K562 (cell line): ENCODE measurements around the gene U2AF1L4. TPM values are rescaled to one million over a fixed set of nuclear protein-coding genes. Genes with fewer than 3 reads are reported as not detected.
"Not testable (repeated sequence)": the region's sequence is repeated elsewhere in the genome, so short reads cannot be mapped to it uniquely, and the experiment has no call there.

Experiments
- ATAC-seq: fragments of 200-7000 bp; cut with Tn5 transposase; 3 replicates; pipeline ENCODE4 v1.9.1; 2020; ENCODE audit warnings: moderate library complexity
- BruUV-seq: library from RNA; stranded (reverse); fragments of 400-500 nt; replicated peaks from 2 replicates; lab custom pipeline; 2021; lab: Mats Ljungman, UMichigan
- CTCF ChIA-PET: fragments of 300-600 bp; formaldehyde crosslinking; extraction: SDS; loops from one replicate; lab custom pipeline; 2021; ENCODE audit warnings: low intra/inter-chr PET ratio; lab: Yijun Ruan, JAX
- POLR2A ChIA-PET: fragments of 300-600, 350-650 bp; sonication (Branson Sonifier 250); formaldehyde crosslinking; extraction: SDS; loops from one replicate; lab custom pipeline; 2021; ENCODE audit warnings: antibody characterized with exemption, inconsistent platforms; lab: Yijun Ruan, JAX
- DNase-seq, 4 experiments: peaks; one replicate each; pipeline versions ENCODE4 v3.0.0 to v3.0.0-alpha.2; 2011 to 2018; ENCODE audit warnings: low spot score in 3 of 4, mixed read lengths in 3 of 4; ENCODE audit errors: extremely low read depth in 1 of 4
- FAIRE-seq: peaks from 2 replicates; lab custom pipeline; 2011; peaks lifted over from hg19 to GRCh38; lab: Jason Lieb, UNC
- H2AFZ ChIP-seq: 2 replicates; pipeline ENCODE4 v1.6.0; 2011; ENCODE audit warnings: low read depth, low read length, control low read depth, inconsistent platforms
- H3K27ac ChIP-seq: fragments of 200-600 bp; 3 replicates; pipeline ENCODE4 v1.8.0; 2011; ENCODE audit warnings: low read depth, mild to moderate bottlenecking, control low read depth, inconsistent platforms, low read length, moderate library complexity, mixed read lengths; ENCODE audit errors: extremely low read depth
- H3K27me3 ChIP-seq, 2 experiments: fragments of 300-600 bp in 1 of 2; 2 replicates in 1 of 2; 3 replicates in 1 of 2; pipeline versions ENCODE4 v1.6.0 to v1.8.0; 2011; ENCODE audit warnings: inconsistent platforms in 2 of 2, low read length in 2 of 2, mild to moderate bottlenecking in 1 of 2, mixed read lengths in 1 of 2, moderate library complexity in 1 of 2; ENCODE audit not compliant: control insufficient read depth in 2 of 2, insufficient read depth in 2 of 2
- H3K36me3 ChIP-seq: fragments of 300-600 bp; 3 replicates; pipeline ENCODE4 v1.8.0; 2011; ENCODE audit warnings: mild to moderate bottlenecking, low read length, inconsistent platforms; ENCODE audit not compliant: control insufficient read depth, insufficient read depth
- H3K4me1 ChIP-seq, 2 experiments: fragments of 200-600 bp in 1 of 2; replicated peaks in 1 of 2; 2 replicates in 1 of 2; 3 replicates in 1 of 2; pipeline versions ENCODE4 v1.5.1 to v1.8.0; 2011; ENCODE audit warnings: inconsistent platforms in 2 of 2, low read length in 2 of 2, mild to moderate bottlenecking in 1 of 2, mixed read lengths in 1 of 2, moderate library complexity in 1 of 2; ENCODE audit not compliant: control insufficient read depth in 2 of 2, insufficient read depth in 2 of 2
- H3K4me2 ChIP-seq: 2 replicates; pipeline ENCODE4 v1.6.1; 2011; ENCODE audit warnings: low read length, control low read depth, inconsistent platforms, mixed read lengths; ENCODE audit not compliant: insufficient read depth
- H3K4me3 ChIP-seq: fragments of 200-600 bp; sonication (generic), shearing (Covaris generic); 2 replicates; pipeline ENCODE4 v1.5.1; 2016; ENCODE audit warnings: control low read depth, inconsistent platforms
- H3K79me2 ChIP-seq: fragments of 200-600 bp; 3 replicates; pipeline ENCODE4 v1.8.0; 2011; ENCODE audit warnings: low read length, inconsistent platforms; ENCODE audit not compliant: control insufficient read depth, insufficient read depth
- H3K9ac ChIP-seq, 2 experiments: 2 replicates each; pipeline versions ENCODE4 v1.6.0 to v1.6.1; 2011; ENCODE audit warnings: low read depth in 2 of 2, low read length in 2 of 2, control low read depth in 1 of 2, inconsistent platforms in 1 of 2, mild to moderate bottlenecking in 1 of 2, mixed read lengths in 1 of 2; ENCODE audit not compliant: insufficient read depth in 1 of 2
- H3K9me1 ChIP-seq: one replicate; pipeline ENCODE4 v1.6.0; 2011; ENCODE audit warnings: inconsistent platforms, mild to moderate bottlenecking, low read length, moderate library complexity; ENCODE audit not compliant: control insufficient read depth, insufficient read depth
- H3K9me3 ChIP-seq: replicated peaks from 2 replicates; pipeline ENCODE4 v1.5.1; 2011; ENCODE audit warnings: low read depth, low read length, inconsistent platforms; ENCODE audit not compliant: control insufficient read depth, insufficient read depth
- H4K20me1 ChIP-seq: replicated peaks from 2 replicates; pipeline ENCODE4 v1.6.1; 2011; ENCODE audit warnings: low read length, inconsistent platforms, mixed read lengths; ENCODE audit not compliant: control insufficient read depth, insufficient read depth
- WGBS: fragments of 100-300 bp; shearing (Covaris generic); methylation state at CpG from one replicate; pipeline ENCODE4 v1.1.6; 2016; ENCODE audit warnings: low coverage, mixed read lengths; ENCODE audit not compliant: insufficient coverage; ENCODE audit errors: missing lambda C conversion rate; 5-methylcytosine and 5-hydroxymethylcytosine counted together
- in situ Hi-C: fragments of 300-500 bp; cut with MboI; formaldehyde crosslinking; loops from 4 replicates; pipeline ENCODE4 v1.15.0; 2018; ENCODE audit warnings: inconsistent platforms, mixed read lengths
- intact Hi-C: fragments of 100-400 bp; cut with micrococcal nuclease; formaldehyde crosslinking; loops from 2 replicates; pipeline ENCODE4 v1.14.2; 2022
- polyA plus RNA-seq, 8 experiments: library from polyadenylated mRNA; depleted of rRNA in 4 of 8; stranded (reverse) in 5 of 8; unstranded in 3 of 8; fragments of >200 nt; fragmentation: Nextera tagmentation in 2 of 8; fragmentation: Illumina TruSeq in 1 of 8; extraction: Ambion mirVana in 2 of 8; extraction: Trizol in 1 of 8; gene quantifications; 2 replicates each; pipeline versions ENCODE4 v1.2.1 to v1.2.3, GENCODE V29; 2011 to 2014; ENCODE audit warnings: inconsistent platforms in 1 of 8, missing spikeins in 1 of 8
- total RNA-seq, 7 experiments: library from RNA; depleted of rRNA in 6 of 7; stranded (reverse); fragments of >200 nt in 6 of 7; fragmentation: Illumina TruSeq in 2 of 7; extraction: Trizol in 2 of 7; gene quantifications; 2 replicates each; pipeline versions ENCODE4 v1.2.1 to v1.2.3, GENCODE V29; 2011 to 2021; ENCODE audit warnings: low replicate concordance in 1 of 7
- TF ChIP-seq, protein P1 (sequence below): fragments of 200-600 bp; sonication (generic); IDR thresholded peaks from one replicate; pipeline ENCODE4 v1.6.1; 2012; ENCODE audit warnings: mild to moderate bottlenecking, low read depth, low read length, inconsistent platforms
- TF ChIP-seq, protein P2 (sequence below): sonication (generic); formaldehyde crosslinking; IDR thresholded peaks from 2 replicates; pipeline ENCODE4 v1.8.0; 2022; ENCODE audit warnings: mild to moderate bottlenecking, missing genetic modification reagents

The U2AF1L4 gene
- total and polyA plus RNA-seq, 9 of the 15 experiments (the other 6 are each of a cell fraction or from before 2014, with no cell fraction given), result 8.4 to 19.5 (median 12.6) TPM

DNA sequence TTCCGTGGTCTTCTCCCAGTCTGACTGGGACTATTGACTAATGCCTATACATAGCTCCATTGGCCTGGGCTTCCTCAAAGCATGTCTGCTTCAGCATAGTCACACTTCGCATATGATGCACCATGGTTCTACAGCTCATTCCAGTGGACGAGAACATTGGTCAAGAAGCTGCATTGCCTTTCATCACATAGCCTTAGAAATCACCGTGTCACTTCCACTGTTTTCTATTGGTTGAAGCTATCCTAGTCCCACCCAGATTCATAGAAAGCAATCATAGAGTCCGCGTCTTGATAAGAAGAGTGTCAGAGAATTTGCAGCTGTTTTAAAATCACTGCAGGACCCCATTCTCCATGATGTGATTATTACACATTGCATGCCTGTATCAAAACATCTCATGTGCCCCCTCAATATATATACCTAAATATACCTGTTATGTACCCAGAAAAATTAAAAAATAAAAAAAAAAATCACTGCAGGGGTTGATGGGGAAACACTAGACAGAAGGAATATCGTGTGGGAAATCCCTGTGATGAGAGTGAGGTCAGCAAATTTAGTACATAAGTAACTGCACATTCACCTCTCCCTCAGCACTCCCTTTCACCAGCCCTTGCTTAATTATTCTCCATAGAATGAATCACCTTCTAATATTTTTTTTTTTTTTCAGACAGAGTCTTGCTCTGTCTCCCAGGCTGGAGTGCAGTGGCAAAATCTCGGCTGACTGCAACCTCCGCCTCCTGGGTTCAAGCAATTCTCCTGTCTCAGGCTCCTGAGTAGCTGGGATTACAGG, 28.0 kb upstream of the U2AF1L4 start (continued):
- TF ChIP-seq, protein P1, sequence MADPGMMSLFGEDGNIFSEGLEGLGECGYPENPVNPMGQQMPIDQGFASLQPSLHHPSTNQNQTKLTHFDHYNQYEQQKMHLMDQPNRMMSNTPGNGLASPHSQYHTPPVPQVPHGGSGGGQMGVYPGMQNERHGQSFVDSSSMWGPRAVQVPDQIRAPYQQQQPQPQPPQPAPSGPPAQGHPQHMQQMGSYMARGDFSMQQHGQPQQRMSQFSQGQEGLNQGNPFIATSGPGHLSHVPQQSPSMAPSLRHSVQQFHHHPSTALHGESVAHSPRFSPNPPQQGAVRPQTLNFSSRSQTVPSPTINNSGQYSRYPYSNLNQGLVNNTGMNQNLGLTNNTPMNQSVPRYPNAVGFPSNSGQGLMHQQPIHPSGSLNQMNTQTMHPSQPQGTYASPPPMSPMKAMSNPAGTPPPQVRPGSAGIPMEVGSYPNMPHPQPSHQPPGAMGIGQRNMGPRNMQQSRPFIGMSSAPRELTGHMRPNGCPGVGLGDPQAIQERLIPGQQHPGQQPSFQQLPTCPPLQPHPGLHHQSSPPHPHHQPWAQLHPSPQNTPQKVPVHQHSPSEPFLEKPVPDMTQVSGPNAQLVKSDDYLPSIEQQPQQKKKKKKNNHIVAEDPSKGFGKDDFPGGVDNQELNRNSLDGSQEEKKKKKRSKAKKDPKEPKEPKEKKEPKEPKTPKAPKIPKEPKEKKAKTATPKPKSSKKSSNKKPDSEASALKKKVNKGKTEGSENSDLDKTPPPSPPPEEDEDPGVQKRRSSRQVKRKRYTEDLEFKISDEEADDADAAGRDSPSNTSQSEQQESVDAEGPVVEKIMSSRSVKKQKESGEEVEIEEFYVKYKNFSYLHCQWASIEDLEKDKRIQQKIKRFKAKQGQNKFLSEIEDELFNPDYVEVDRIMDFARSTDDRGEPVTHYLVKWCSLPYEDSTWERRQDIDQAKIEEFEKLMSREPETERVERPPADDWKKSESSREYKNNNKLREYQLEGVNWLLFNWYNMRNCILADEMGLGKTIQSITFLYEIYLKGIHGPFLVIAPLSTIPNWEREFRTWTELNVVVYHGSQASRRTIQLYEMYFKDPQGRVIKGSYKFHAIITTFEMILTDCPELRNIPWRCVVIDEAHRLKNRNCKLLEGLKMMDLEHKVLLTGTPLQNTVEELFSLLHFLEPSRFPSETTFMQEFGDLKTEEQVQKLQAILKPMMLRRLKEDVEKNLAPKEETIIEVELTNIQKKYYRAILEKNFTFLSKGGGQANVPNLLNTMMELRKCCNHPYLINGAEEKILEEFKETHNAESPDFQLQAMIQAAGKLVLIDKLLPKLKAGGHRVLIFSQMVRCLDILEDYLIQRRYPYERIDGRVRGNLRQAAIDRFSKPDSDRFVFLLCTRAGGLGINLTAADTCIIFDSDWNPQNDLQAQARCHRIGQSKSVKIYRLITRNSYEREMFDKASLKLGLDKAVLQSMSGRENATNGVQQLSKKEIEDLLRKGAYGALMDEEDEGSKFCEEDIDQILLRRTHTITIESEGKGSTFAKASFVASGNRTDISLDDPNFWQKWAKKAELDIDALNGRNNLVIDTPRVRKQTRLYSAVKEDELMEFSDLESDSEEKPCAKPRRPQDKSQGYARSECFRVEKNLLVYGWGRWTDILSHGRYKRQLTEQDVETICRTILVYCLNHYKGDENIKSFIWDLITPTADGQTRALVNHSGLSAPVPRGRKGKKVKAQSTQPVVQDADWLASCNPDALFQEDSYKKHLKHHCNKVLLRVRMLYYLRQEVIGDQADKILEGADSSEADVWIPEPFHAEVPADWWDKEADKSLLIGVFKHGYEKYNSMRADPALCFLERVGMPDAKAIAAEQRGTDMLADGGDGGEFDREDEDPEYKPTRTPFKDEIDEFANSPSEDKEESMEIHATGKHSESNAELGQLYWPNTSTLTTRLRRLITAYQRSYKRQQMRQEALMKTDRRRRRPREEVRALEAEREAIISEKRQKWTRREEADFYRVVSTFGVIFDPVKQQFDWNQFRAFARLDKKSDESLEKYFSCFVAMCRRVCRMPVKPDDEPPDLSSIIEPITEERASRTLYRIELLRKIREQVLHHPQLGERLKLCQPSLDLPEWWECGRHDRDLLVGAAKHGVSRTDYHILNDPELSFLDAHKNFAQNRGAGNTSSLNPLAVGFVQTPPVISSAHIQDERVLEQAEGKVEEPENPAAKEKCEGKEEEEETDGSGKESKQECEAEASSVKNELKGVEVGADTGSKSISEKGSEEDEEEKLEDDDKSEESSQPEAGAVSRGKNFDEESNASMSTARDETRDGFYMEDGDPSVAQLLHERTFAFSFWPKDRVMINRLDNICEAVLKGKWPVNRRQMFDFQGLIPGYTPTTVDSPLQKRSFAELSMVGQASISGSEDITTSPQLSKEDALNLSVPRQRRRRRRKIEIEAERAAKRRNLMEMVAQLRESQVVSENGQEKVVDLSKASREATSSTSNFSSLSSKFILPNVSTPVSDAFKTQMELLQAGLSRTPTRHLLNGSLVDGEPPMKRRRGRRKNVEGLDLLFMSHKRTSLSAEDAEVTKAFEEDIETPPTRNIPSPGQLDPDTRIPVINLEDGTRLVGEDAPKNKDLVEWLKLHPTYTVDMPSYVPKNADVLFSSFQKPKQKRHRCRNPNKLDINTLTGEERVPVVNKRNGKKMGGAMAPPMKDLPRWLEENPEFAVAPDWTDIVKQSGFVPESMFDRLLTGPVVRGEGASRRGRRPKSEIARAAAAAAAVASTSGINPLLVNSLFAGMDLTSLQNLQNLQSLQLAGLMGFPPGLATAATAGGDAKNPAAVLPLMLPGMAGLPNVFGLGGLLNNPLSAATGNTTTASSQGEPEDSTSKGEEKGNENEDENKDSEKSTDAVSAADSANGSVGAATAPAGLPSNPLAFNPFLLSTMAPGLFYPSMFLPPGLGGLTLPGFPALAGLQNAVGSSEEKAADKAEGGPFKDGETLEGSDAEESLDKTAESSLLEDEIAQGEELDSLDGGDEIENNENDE, result no peak
- TF ChIP-seq, protein P2, sequence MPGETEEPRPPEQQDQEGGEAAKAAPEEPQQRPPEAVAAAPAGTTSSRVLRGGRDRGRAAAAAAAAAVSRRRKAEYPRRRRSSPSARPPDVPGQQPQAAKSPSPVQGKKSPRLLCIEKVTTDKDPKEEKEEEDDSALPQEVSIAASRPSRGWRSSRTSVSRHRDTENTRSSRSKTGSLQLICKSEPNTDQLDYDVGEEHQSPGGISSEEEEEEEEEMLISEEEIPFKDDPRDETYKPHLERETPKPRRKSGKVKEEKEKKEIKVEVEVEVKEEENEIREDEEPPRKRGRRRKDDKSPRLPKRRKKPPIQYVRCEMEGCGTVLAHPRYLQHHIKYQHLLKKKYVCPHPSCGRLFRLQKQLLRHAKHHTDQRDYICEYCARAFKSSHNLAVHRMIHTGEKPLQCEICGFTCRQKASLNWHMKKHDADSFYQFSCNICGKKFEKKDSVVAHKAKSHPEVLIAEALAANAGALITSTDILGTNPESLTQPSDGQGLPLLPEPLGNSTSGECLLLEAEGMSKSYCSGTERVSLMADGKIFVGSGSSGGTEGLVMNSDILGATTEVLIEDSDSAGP (CRISPR knock-in tag), result no peak

DNA sequence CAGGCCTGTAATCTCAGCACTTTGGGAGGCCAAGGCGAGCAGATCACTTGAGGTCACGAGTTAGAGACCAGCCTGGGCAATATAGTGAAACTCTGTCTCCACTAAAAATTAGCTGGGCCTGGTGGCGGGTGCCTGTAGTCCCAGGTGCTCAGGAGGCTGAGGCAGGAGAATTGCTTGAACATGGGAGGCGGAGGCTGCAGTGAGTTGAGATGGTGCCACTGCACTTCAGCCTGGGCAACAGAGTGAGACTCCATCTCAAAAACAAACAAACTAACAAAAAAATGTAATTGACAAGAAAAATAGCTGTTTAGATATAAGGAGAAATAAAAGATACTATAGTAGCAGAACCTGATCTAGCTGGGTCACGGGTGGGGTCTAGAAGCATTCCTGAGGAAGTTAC, 27.1 kb upstream of the U2AF1L4 start:
- BruUV-seq, H3K9ac ChIP-seq, H3K9me3 ChIP-seq, FAIRE-seq, H3K4me3 ChIP-seq, ATAC-seq, H3K27me3 ChIP-seq, DNase-seq, intact Hi-C loops, H4K20me1 ChIP-seq, in situ Hi-C loops, H3K9me1 ChIP-seq, H3K79me2 ChIP-seq, H2AFZ ChIP-seq, H3K27ac ChIP-seq, CTCF ChIA-PET, H3K4me2 ChIP-seq: not testable (repeated sequence)
- POLR2A ChIA-PET, result interaction anchor here (0.6 to 1.4 kb wide), 4 partner anchors 12 to 70 kb away, joined by 3 to 9 read pairs (median 4); partner anchors contain the start of gene HSPB6
- peaks cover 14% of the 10 kb centered on the region; the same call in 1 of the 3 replicates for H3K36me3 ChIP-seq
- peaks cover 10 to 30% of the 10 kb centered on the region in 2 experiments for H3K4me1 ChIP-seq
- WGBS, result 71% methylated on average over 5 of the region's 5 CpGs
